HEK293T (cell line): ENCODE data around the gene SPSB4.

Experiments used
- BHLHE40 ChIP-seq: fragments of 450-650 bp; IDR thresholded peaks from 2 replicates; pipeline ENCODE4 v1.6.1; 2016; ENCODE audit warnings: mild to moderate bottlenecking, moderate library complexity, borderline replicate concordance
- NFRKB ChIP-seq: fragments of 450-650 bp; IDR thresholded peaks from 2 replicates; pipeline ENCODE4 v1.6.1; 2016; ENCODE audit warnings: mild to moderate bottlenecking, moderate library complexity

DNA sequence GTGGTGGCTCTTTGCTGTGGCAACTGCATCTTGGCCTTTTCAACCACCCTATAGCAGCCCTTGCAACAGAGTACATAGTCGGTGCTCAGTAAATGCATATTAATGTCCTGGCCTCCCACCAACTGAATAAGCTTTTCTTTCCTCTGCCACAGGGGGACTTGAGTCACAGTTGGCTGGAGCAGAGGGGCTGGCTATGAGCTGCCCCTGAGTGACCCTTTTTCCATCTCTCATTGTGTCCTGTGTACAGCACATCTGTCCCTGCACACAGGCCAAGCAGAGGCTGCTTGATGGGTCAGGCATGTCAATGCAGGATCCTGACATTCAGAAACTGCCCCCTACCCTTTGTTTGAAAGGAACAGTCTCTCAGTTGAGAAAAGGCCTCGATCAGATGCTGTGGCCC is 22.4 kb downstream of the SPSB4 start:
- no peak for TF ChIP-seq BHLHE40
- no peak for TF ChIP-seq NFRKB
